AG09319 (cell line): ENCODE results near the gene CRB1.

Experiments
- DNase-seq: peaks from one replicate; pipeline ENCODE4 v3.0.0-alpha.2; 2010; ENCODE audit warnings: low read depth; ENCODE audit errors: extremely low read depth
- CTCF ChIP-seq: IDR thresholded peaks from 2 replicates; pipeline ENCODE4 v1.5.1; 2011; ENCODE audit warnings: low read depth, mild to moderate bottlenecking, inconsistent platforms, low read length, moderate library complexity

Gene CRB1

GRCh38 chr1:197415221-197415620 lies 147.2 kb downstream of the CRB1 start:
- no peak for DNase-seq

GRCh38 chr1:197418693-197419092 lies 150.6 kb downstream of the CRB1 start:
- DNase-seq, result no peak
- no peak for TF ChIP-seq CTCF

More at GRCh38 chr1:197415221-197415620, 147.2 kb downstream of the CRB1 start:
- TF ChIP-seq CTCF, result no peak

- DNase-seq, result no peak
- TF ChIP-seq CTCF, result no peak
Observed at GRCh38 chr1:197422993-197423392, 154.9 kb downstream of the CRB1 start.

GRCh38 chr1:197424380-197424779 lies 156.3 kb downstream of the CRB1 start:
- DNase-seq, result no peak
- no peak for TF ChIP-seq CTCF

GRCh38 chr1:197429372-197429771 lies 161.3 kb downstream of the CRB1 start:
- DNase-seq, result no peak
- no peak for TF ChIP-seq CTCF

- no peak for DNase-seq
- TF ChIP-seq CTCF, result no peak
Observed at GRCh38 chr1:197435224-197435623, 167.2 kb downstream of the CRB1 start.

GRCh38 chr1:197437601-197438000 lies 169.5 kb downstream of the CRB1 start:
- DNase-seq, result no peak
- TF ChIP-seq CTCF, result no peak
